WTC11 (cell line): ENCODE results near the gene DPYSL5. TPM values are rescaled to one million over a fixed set of nuclear protein-coding genes. Genes with fewer than 3 reads are reported as not detected.

Source experiments
- ATAC-seq: fragments of 200-7000 bp; cut with Tn5 transposase; 2 replicates; pipeline ENCODE4 v1.10.0; 2021; ENCODE audit warnings: mild to moderate bottlenecking, moderate library complexity
- CTCF ChIA-PET: fragments of 300-600 bp; sonication (Branson Sonifier 250); formaldehyde crosslinking; loops from one replicate; lab custom pipeline; 2021; ENCODE audit warnings: antibody characterized with exemption; lab: Charles Lee
- POLR2A ChIA-PET: fragments of 350-600 bp; sonication (Branson Sonifier 250); formaldehyde crosslinking; loops from one replicate; lab custom pipeline; 2021; ENCODE audit warnings: antibody characterized with exemption; lab: Charles Lee
- DNase-seq: peaks from one replicate; pipeline ENCODE4 v3.0.0; 2021; ENCODE audit warnings: low spot score
- H3K27ac Mint-ChIP-seq: 2 replicates; pipeline ENCODE4 v1.8.0; 2021; ENCODE audit warnings: mixed read lengths
- H3K27me3 Mint-ChIP-seq: 2 replicates; pipeline ENCODE4 v1.8.0; 2021; ENCODE audit warnings: low read depth, mild to moderate bottlenecking, moderate library complexity, mixed read lengths
- H3K36me3 Mint-ChIP-seq: 2 replicates; pipeline ENCODE4 v1.8.0; 2021; ENCODE audit warnings: mixed read lengths
- H3K4me1 Mint-ChIP-seq: 2 replicates; pipeline ENCODE4 v1.8.0; 2022; ENCODE audit warnings: mixed read lengths
- H3K4me3 Mint-ChIP-seq: 2 replicates; pipeline ENCODE4 v1.8.0; 2021; ENCODE audit warnings: mild to moderate bottlenecking, moderate library complexity, mixed read lengths
- H3K9me3 Mint-ChIP-seq: 2 replicates; pipeline ENCODE4 v1.8.0; 2021; ENCODE audit warnings: mixed read lengths
- AFF4 ChIP-seq: sonication (generic); formaldehyde crosslinking; IDR thresholded peaks from 2 replicates; pipeline ENCODE4 v1.8.1; 2023; ENCODE audit warnings: mild to moderate bottlenecking, missing genetic modification reagents, borderline replicate concordance
- AR ChIP-seq: fragments of 250-450 bp; sonication (Bioruptor Pico); IDR thresholded peaks from 2 replicates; pipeline ENCODE4 v1.9.0; 2021; ENCODE audit warnings: mild to moderate bottlenecking
- CBFB ChIP-seq: sonication (generic); formaldehyde crosslinking; IDR thresholded peaks from 2 replicates; pipeline ENCODE4 v1.8.1; 2022; ENCODE audit warnings: mild to moderate bottlenecking, low read depth, missing genetic modification reagents
- IRF2 ChIP-seq: sonication (generic); formaldehyde crosslinking; IDR thresholded peaks from 2 replicates; pipeline ENCODE4 v1.8.0; 2022; ENCODE audit warnings: low read depth, missing genetic modification reagents, borderline replicate concordance
- KAT7 ChIP-seq: sonication (generic); formaldehyde crosslinking; IDR thresholded peaks from 2 replicates; pipeline ENCODE4 v1.8.1; 2023; ENCODE audit warnings: missing genetic modification reagents, mild to moderate bottlenecking, borderline replicate concordance
- NFATC4 ChIP-seq: fragments of 250-450 bp; sonication (Bioruptor Pico); IDR thresholded peaks from 2 replicates; pipeline ENCODE4 v1.9.0; 2021; ENCODE audit warnings: mild to moderate bottlenecking
- ZNF121 ChIP-seq: sonication (generic); formaldehyde crosslinking; IDR thresholded peaks from 2 replicates; pipeline ENCODE4 v1.8.0; 2023; ENCODE audit warnings: missing genetic modification reagents
- ZNF263 ChIP-seq: sonication (generic); formaldehyde crosslinking; IDR thresholded peaks from 2 replicates; pipeline ENCODE4 v1.8.1; 2022; ENCODE audit warnings: low read depth, mild to moderate bottlenecking, moderate library complexity, missing genetic modification reagents
- ZNF416 ChIP-seq: fragments of 250-450 bp; sonication (Bioruptor Pico); IDR thresholded peaks from 2 replicates; pipeline ENCODE4 v1.9.0; 2021; ENCODE audit warnings: mild to moderate bottlenecking, inconsistent platforms
- ZNF532 ChIP-seq: fragments of 250-450 bp; sonication (Bioruptor Pico); IDR thresholded peaks from 2 replicates; pipeline ENCODE4 v1.9.0; 2021; ENCODE audit warnings: mild to moderate bottlenecking, borderline replicate concordance
- ZNF671 ChIP-seq: fragments of 250-450 bp; sonication (Bioruptor Pico); IDR thresholded peaks from 2 replicates; pipeline ENCODE4 v1.8.0; 2021; ENCODE audit warnings: mild to moderate bottlenecking
- total RNA-seq: library from RNA; stranded (reverse); gene quantifications from 3 replicates; pipeline ENCODE4 v1.2.3, GENCODE V29; 2021
- TF ChIP-seq, protein P1 (sequence below): sonication (generic); formaldehyde crosslinking; conservative IDR thresholded peaks from 2 replicates; pipeline ENCODE4 v1.8.1; 2023; ENCODE audit warnings: mild to moderate bottlenecking, low read depth, missing genetic modification reagents, moderate library complexity
- TF ChIP-seq, protein P2 (sequence below): sonication (generic); formaldehyde crosslinking; IDR thresholded peaks from 2 replicates; pipeline ENCODE4 v1.8.1; 2023; ENCODE audit warnings: mild to moderate bottlenecking, missing genetic modification reagents
- TF ChIP-seq, protein P3 (sequence below): sonication (generic); formaldehyde crosslinking; IDR thresholded peaks from 2 replicates; pipeline ENCODE4 v1.8.0; 2022; ENCODE audit warnings: mild to moderate bottlenecking, missing genetic modification reagents

The DPYSL5 gene
- total RNA-seq, 1 experiment from 2014 or later = 12.1 TPM

DNA sequence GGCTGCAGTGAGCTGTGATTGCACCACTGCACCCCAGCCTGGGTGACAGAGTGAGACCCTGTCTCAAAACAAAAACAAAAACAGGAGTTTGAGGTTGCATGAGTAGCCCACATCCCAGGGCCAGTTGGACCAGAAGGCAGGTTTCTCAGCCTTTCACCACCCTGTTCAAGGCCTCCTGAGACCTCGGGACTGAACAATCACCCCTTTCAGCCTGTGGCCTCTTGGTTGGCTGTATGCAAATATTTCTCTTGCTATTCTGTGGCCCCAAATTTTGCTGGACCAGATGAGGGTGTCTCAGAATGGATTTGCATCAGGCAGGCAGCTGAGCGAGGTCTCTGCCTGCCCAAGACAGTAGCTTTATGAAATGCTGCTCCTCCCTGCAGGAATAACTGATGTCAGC, 56.9 kb downstream of the DPYSL5 start (continued):
- TF ChIP-seq AFF4 (CRISPR knock-in tag) (no peak), ZNF263 (CRISPR knock-in tag) (no peak), NFATC4 (no peak), ZNF121 (CRISPR knock-in tag) (no peak), ZNF671 (CRISPR knock-in tag) (no peak), CBFB (CRISPR knock-in tag) (no peak), IRF2 (CRISPR knock-in tag) (no peak)
- TF ChIP-seq, protein P1, sequence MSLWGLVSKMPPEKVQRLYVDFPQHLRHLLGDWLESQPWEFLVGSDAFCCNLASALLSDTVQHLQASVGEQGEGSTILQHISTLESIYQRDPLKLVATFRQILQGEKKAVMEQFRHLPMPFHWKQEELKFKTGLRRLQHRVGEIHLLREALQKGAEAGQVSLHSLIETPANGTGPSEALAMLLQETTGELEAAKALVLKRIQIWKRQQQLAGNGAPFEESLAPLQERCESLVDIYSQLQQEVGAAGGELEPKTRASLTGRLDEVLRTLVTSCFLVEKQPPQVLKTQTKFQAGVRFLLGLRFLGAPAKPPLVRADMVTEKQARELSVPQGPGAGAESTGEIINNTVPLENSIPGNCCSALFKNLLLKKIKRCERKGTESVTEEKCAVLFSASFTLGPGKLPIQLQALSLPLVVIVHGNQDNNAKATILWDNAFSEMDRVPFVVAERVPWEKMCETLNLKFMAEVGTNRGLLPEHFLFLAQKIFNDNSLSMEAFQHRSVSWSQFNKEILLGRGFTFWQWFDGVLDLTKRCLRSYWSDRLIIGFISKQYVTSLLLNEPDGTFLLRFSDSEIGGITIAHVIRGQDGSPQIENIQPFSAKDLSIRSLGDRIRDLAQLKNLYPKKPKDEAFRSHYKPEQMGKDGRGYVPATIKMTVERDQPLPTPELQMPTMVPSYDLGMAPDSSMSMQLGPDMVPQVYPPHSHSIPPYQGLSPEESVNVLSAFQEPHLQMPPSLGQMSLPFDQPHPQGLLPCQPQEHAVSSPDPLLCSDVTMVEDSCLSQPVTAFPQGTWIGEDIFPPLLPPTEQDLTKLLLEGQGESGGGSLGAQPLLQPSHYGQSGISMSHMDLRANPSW (CRISPR knock-in tag) = no peak
- TF ChIP-seq, protein P2, sequence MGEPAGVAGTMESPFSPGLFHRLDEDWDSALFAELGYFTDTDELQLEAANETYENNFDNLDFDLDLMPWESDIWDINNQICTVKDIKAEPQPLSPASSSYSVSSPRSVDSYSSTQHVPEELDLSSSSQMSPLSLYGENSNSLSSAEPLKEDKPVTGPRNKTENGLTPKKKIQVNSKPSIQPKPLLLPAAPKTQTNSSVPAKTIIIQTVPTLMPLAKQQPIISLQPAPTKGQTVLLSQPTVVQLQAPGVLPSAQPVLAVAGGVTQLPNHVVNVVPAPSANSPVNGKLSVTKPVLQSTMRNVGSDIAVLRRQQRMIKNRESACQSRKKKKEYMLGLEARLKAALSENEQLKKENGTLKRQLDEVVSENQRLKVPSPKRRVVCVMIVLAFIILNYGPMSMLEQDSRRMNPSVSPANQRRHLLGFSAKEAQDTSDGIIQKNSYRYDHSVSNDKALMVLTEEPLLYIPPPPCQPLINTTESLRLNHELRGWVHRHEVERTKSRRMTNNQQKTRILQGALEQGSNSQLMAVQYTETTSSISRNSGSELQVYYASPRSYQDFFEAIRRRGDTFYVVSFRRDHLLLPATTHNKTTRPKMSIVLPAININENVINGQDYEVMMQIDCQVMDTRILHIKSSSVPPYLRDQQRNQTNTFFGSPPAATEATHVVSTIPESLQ = no peak

GRCh38 chr2:26905341-26906198, 57.6 kb downstream of the DPYSL5 start:
- Mint-ChIP-seq H3K4me3 (no peak overlapping the region), H3K9me3 (no peaks in the 10 kb centered on the region), H3K36me3 (no peaks in the 10 kb centered on the region), H3K27me3 (peaks cover 11% of the 10 kb centered on the region), H3K27ac (no peak overlapping the region), H3K4me1 (peaks cover 29% of the 10 kb centered on the region)
- ATAC-seq = peak; percentile 40
- CTCF ChIA-PET = interaction anchor here (0.7 to 2.5 kb wide), 5 partner anchors 17 to 97 kb away, joined by 3 to 13 read pairs (median 5); no protein-coding TSS in a partner anchor
- no peak for DNase-seq
- POLR2A ChIA-PET = interaction anchor here (0.8 kb wide), 1 partner anchor 1110 kb away, joined by 5 read pairs; no protein-coding TSS in a partner anchor
- TF ChIP-seq, protein P3, sequence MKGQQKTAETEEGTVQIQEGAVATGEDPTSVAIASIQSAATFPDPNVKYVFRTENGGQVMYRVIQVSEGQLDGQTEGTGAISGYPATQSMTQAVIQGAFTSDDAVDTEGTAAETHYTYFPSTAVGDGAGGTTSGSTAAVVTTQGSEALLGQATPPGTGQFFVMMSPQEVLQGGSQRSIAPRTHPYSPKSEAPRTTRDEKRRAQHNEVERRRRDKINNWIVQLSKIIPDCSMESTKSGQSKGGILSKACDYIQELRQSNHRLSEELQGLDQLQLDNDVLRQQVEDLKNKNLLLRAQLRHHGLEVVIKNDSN (CRISPR knock-in tag) = no peak
- TF ChIP-seq ZNF532 (CRISPR knock-in tag) (no peak), ZNF416 (CRISPR knock-in tag) (no peak), KAT7 (CRISPR knock-in tag) (no peak), AR (no peak)
